CD4-positive, alpha-beta T cell (primary cell): ENCODE data around the gene CCR5. TPM values are rescaled to one million over a fixed set of nuclear protein-coding genes. Genes with fewer than 3 reads are reported as not detected.

ENCODE experiments used
- ATAC-seq: fragments of 200-7000 bp; cut with Tn5 transposase; one replicate; pipeline ENCODE4 v1.10.0; 2022; ENCODE audit warnings: mild to moderate bottlenecking; ENCODE audit not compliant: poor library complexity
- CTCF ChIA-PET: fragments of 350-600 bp; sonication (Branson Sonifier 250); formaldehyde crosslinking; loops from one replicate; lab custom pipeline; 2021; ENCODE audit warnings: antibody characterized with exemption, inconsistent platforms; lab: Charles Lee
- POLR2A ChIA-PET: fragments of 350-600 bp; sonication (Branson Sonifier 250); formaldehyde crosslinking; loops from one replicate; lab custom pipeline; 2021; ENCODE audit warnings: antibody characterized with exemption, inconsistent platforms; lab: Charles Lee
- DNase-seq, 14 experiments: peaks; one replicate each; pipeline ENCODE4 v3.0.0-alpha.2; 2013 to 2020; ENCODE audit warnings: mixed read lengths in 2 of 14
- H3K27ac ChIP-seq, 2 donors: one replicate each; pipeline versions ENCODE4 v1.5.1 to v1.7.0; 2013; ENCODE audit warnings: low read length in 2 of 2, low read depth in 1 of 2, mild to moderate bottlenecking in 1 of 2
- H3K27me3 ChIP-seq, 2 experiments: 1 replicate in 1 of 2; 2 replicates in 1 of 2; pipeline versions ENCODE4 v1.6.1 to v1.7.0; 2013; ENCODE audit warnings: low read length in 2 of 2, control low read depth in 1 of 2, mild to moderate bottlenecking in 1 of 2, moderate library complexity in 1 of 2; ENCODE audit not compliant: insufficient read depth in 2 of 2, control insufficient read depth in 1 of 2
- H3K36me3 ChIP-seq: one replicate; pipeline ENCODE4 v1.6.1; 2013; ENCODE audit warnings: low read length, control low read depth; ENCODE audit not compliant: insufficient read depth
- H3K4me1 ChIP-seq: one replicate; pipeline ENCODE4 v1.6.1; 2013; ENCODE audit warnings: low read length, control low read depth; ENCODE audit not compliant: insufficient read depth
- H3K4me3 ChIP-seq: one replicate; pipeline ENCODE4 v1.5.1; 2013; ENCODE audit warnings: mild to moderate bottlenecking, low read length, moderate library complexity
- H3K9me3 ChIP-seq, 2 experiments: 1 replicate in 1 of 2; 2 replicates in 1 of 2; pipeline versions ENCODE4 v1.6.1 to v1.7.0; 2013; ENCODE audit warnings: low read length in 2 of 2, mild to moderate bottlenecking in 2 of 2, control low read depth in 1 of 2, moderate library complexity in 1 of 2; ENCODE audit not compliant: control insufficient read depth in 1 of 2, insufficient read depth in 1 of 2
- H3K27ac Mint-ChIP-seq: one replicate; pipeline ENCODE4 v1.8.0; 2020; ENCODE audit warnings: mixed read lengths
- H3K27me3 Mint-ChIP-seq: one replicate; pipeline ENCODE4 v1.8.0; 2021; ENCODE audit warnings: mixed read lengths
- H3K36me3 Mint-ChIP-seq: one replicate; pipeline ENCODE4 v1.8.0; 2021; ENCODE audit warnings: low read depth, mixed read lengths
- H3K4me1 Mint-ChIP-seq: one replicate; pipeline ENCODE4 v1.8.0; 2021; ENCODE audit warnings: low read depth, mixed read lengths
- H3K4me3 Mint-ChIP-seq: one replicate; pipeline ENCODE4 v1.8.0; 2020; ENCODE audit warnings: mild to moderate bottlenecking, mixed read lengths
- H3K9me3 Mint-ChIP-seq: one replicate; pipeline ENCODE4 v1.8.0; 2020; ENCODE audit warnings: mixed read lengths
- CTCF ChIP-seq: fragments of 200-600 bp; IDR thresholded peaks from one replicate; pipeline ENCODE4 v1.8.0; 2022; ENCODE audit warnings: antibody characterized with exemption, mild to moderate bottlenecking
- intact Hi-C, 2 experiments: fragments of 100-400 bp; cut with DNase I in 1 of 2; cut with micrococcal nuclease in 1 of 2; formaldehyde crosslinking; loops; one replicate each; pipeline versions ENCODE4 v1.15.1 to v1.9.0; 2023 to 2025; cut with DNase I, micrococcal nuclease
- total RNA-seq, 174 experiments: library from RNA in 2 of 174; stranded (reverse) in 2 of 174; gene quantifications; one replicate each; pipeline ENCODE4 v1.2.3 and lab custom pipeline; 2021 to 2026

Gene CCR5
- total RNA-seq, 2 experiments from 2014 or later, result 1.1 to 1.4 TPM

- no peak for TF ChIP-seq CTCF
Observed at GRCh38 chr3:46422617-46423016, 51.9 kb downstream of the CCR5 start.

GRCh38 chr3:46423588-46423987 lies 52.8 kb downstream of the CCR5 start:
- DNase-seq (no peak), ATAC-seq (no peak)
- Histone ChIP-seq H3K9me3 (no peaks in the 10 kb centered on the region), H3K4me3 (no peak overlapping the region), H3K4me1 (peaks cover 5% of the 10 kb centered on the region), H3K36me3 (no peaks in the 10 kb centered on the region), H3K27me3 (no peaks in the 10 kb centered on the region), H3K27ac (no peak overlapping the region)
- ChIA-PET CTCF (no interaction called here), POLR2A (no interaction called here)
- intact Hi-C loops, result no loop called here
- Mint-ChIP-seq H3K4me3 (no peak overlapping the region), H3K27ac (no peak overlapping the region), H3K4me1 (peaks cover 11% of the 10 kb centered on the region), H3K27me3 (no peaks in the 10 kb centered on the region), H3K9me3 (no peaks in the 10 kb centered on the region), H3K36me3 (no peaks in the 10 kb centered on the region)
- no peak for TF ChIP-seq CTCF

More at GRCh38 chr3:46422617-46423016, 51.9 kb downstream of the CCR5 start:
- Histone ChIP-seq H3K27ac (no peak overlapping the region), H3K27me3 (no peaks in the 10 kb centered on the region), H3K36me3 (no peaks in the 10 kb centered on the region), H3K4me1 (peaks cover 5% of the 10 kb centered on the region), H3K4me3 (no peak overlapping the region), H3K9me3 (no peaks in the 10 kb centered on the region)
- DNase-seq, result no peak
- Mint-ChIP-seq H3K27ac (no peak overlapping the region), H3K4me1 (peaks cover 11% of the 10 kb centered on the region), H3K9me3 (no peaks in the 10 kb centered on the region), H3K36me3 (no peaks in the 10 kb centered on the region), H3K4me3 (no peak overlapping the region), H3K27me3 (no peaks in the 10 kb centered on the region)
- intact Hi-C loops, result no loop called here
- CTCF ChIA-PET, result no interaction called here
- ATAC-seq, result no peak
- POLR2A ChIA-PET, result no interaction called here

Other genes starting within 250 kb of the CCR5 start
- gene CCR1, start 162.6 kb upstream of the CCR5 start, total RNA-seq, result under 1 TPM; 0.34 to 0.38 TPM
- gene CCR3, start 128.5 kb upstream of the CCR5 start, total RNA-seq, result not detected
- 1 to 10 TPM in 1 of 2 experiments, under 1 TPM in 1; 0.99 to 1.0 TPM for gene CCR2, start 16.8 kb upstream of the CCR5 start, total RNA-seq
- 1 to 10 TPM; 4.3 to 4.5 TPM for gene CCRL2, start 36.3 kb downstream of the CCR5 start, total RNA-seq
- not detected for gene LTF, start 94.0 kb downstream of the CCR5 start, total RNA-seq
- gene RTP3, start 127.0 kb downstream of the CCR5 start, total RNA-seq, result not detected
- under 1 TPM; 0.59 to 0.91 TPM for gene LRRC2, start 195.4 kb downstream of the CCR5 start, total RNA-seq
- not detected for gene FAM240A, start 241.6 kb downstream of the CCR5 start, total RNA-seq